Transverse colon (tissue), 4 donors: ENCODE results near the gene AGK. TPM values are rescaled to one million over a fixed set of nuclear protein-coding genes. Genes with fewer than 3 reads are reported as not detected.

Source experiments
- DNase-seq: peaks from one replicate; pipeline ENCODE4 v3.0.0-alpha.2; 2019
- H3K27ac ChIP-seq, 4 donors: fragments of 200-600 bp; sonication (generic); 2 replicates each; pipeline ENCODE4 v1.5.1; 2016 to 2018; ENCODE audit warnings: inconsistent platforms in 4 of 4
- H3K27me3 ChIP-seq: fragments of 200-600 bp; sonication (generic); 2 replicates; pipeline ENCODE4 v1.5.1; 2017; ENCODE audit warnings: inconsistent platforms
- H3K36me3 ChIP-seq, 4 donors: fragments of 200-600 bp; sonication (generic); 2 replicates each; pipeline ENCODE4 v1.5.1; 2017 to 2019; ENCODE audit warnings: inconsistent platforms in 4 of 4
- H3K4me1 ChIP-seq, 4 donors: fragments of 200-600 bp; sonication (generic); 2 replicates each; pipeline ENCODE4 v1.5.1; 2017 to 2020; ENCODE audit warnings: inconsistent platforms in 4 of 4
- H3K4me3 ChIP-seq, 4 donors: fragments of 200-600 bp; sonication (generic); 1 replicate in 1 of 4; 2 replicates in 3 of 4; pipeline versions ENCODE4 v1.5.1 to v1.6.1; 2017 to 2019; ENCODE audit warnings: inconsistent platforms in 4 of 4
- H3K9me3 ChIP-seq, 2 donors: fragments of 200-600 bp; sonication (generic); 2 replicates each; pipeline ENCODE4 v1.5.1; 2017 to 2019; ENCODE audit warnings: inconsistent platforms in 2 of 2
- CTCF ChIP-seq, 5 experiments: fragments of 200-600 bp in 3 of 5; fragments of 450-650 bp in 2 of 5; sonication (generic) in 3 of 5; IDR thresholded peaks; 1 replicate in 2 of 5; 2 replicates in 3 of 5; pipeline ENCODE4 v1.5.1; 2016 to 2017; ENCODE audit warnings: antibody characterized with exemption in 5 of 5, inconsistent platforms in 3 of 5, mild to moderate bottlenecking in 2 of 5, moderate library complexity in 1 of 5
- EP300 ChIP-seq: sonication (generic); formaldehyde crosslinking; IDR thresholded peaks from one replicate; pipeline ENCODE4 v1.6.1; 2017; ENCODE audit warnings: antibody characterized with exemption, low read depth
- POLR2A ChIP-seq: fragments of 450-650 bp; IDR thresholded peaks from one replicate; pipeline ENCODE4 v1.6.1; 2016; ENCODE audit warnings: antibody characterized with exemption, mild to moderate bottlenecking, moderate library complexity
- POLR2AphosphoS5 ChIP-seq, 3 donors: sonication (generic); formaldehyde crosslinking; IDR thresholded peaks; one replicate each; pipeline ENCODE4 v1.6.1; 2016; ENCODE audit warnings: antibody characterized with exemption in 3 of 3
- WGBS, 2 donors: methylation state at CpG; one replicate each; pipeline ENCODE4 v1.1.5; 2018; ENCODE audit warnings: low coverage in 1 of 2; 5-methylcytosine and 5-hydroxymethylcytosine counted together
- in situ Hi-C, 4 donors: fragments of 200-750 bp; cut with MboI; loops; one replicate each; pipeline versions ENCODE4 v1.15.0 to v1.15.1; 2017; ENCODE audit warnings: low sequenced_read_pairs in 3 of 4, low pct_ligation_motif_present in 1 of 4, low pct_unique_long_range_greater_than_20kb in 1 of 4
- intact Hi-C: fragments of 100-400 bp; cut with DNase I; formaldehyde crosslinking; loops from one replicate; pipeline ENCODE4 v1.15.1; 2023; ENCODE audit warnings: low total_unique reads
- total RNA-seq, 4 donors: library from RNA; depleted of rRNA; stranded (reverse); fragments of >200 nt; gene quantifications; one replicate each; pipeline ENCODE4 v1.1.0, GENCODE V29; 2016

The AGK gene
- total RNA-seq, 4 donors from 2014 or later: 5.4 to 22.8 (median 19.1) TPM

DNA sequence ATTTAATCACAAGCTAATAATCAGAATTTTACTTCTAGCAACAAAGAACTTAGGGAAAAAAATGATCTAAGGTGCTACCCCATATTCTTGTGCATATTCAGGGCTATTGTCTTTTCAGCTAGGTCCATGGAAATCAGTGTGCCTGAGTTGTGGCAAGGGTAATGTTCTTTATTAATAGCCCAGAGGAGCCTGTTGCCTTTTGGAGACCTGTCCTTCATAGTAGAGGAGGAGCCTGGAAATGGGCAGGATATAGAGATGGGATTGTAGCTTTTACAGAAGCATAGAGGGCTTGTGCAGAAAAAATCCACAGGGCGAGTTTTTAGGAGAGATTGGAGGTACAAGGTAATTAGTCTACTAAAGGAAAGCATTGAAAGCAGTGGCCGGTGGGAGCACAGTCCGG is 38.9 kb downstream of the AGK start:
- Histone ChIP-seq H3K36me3 (no peaks in the 10 kb centered on the region), H3K4me3 (no peak overlapping the region), H3K4me1 (peaks cover 0 to 7% (median 0%) of the 10 kb centered on the region in 4 donors), H3K27me3 (no peaks in the 10 kb centered on the region), H3K9me3 (no peaks in the 10 kb centered on the region), H3K27ac (no peak overlapping the region)
- intact Hi-C loops: no loop called here
- 92 to 100% methylated on average over 3 of the region's 3 CpGs for WGBS, 2 donors
- DNase-seq: no peak
- TF ChIP-seq CTCF (IDR thresholded peaks at IDR 0.05) (no peak), POLR2AphosphoS5 (IDR thresholded peaks at IDR 0.05) (no peak), EP300 (no peak), POLR2A (no peak)
- in situ Hi-C loops: no loop called here

GRCh38 chr7:141590666-141591065 is 39.5 kb downstream of the AGK start:
- DNase-seq: no peak
- intact Hi-C loops: no loop called here
- H3K27ac ChIP-seq: no peak overlapping the region
- no peaks in the 10 kb centered on the region for H3K36me3 ChIP-seq
- in situ Hi-C loops: no loop called here
- WGBS, 2 donors: 61 to 68% methylated on average over 3 of the region's 3 CpGs
- no peak overlapping the region for H3K4me3 ChIP-seq
- TF ChIP-seq POLR2A (no peak), EP300 (no peak), CTCF (IDR thresholded peaks at IDR 0.05) (no peak), POLR2AphosphoS5 (IDR thresholded peaks at IDR 0.05) (no peak)
- peaks cover 0 to 4% (median 0%) of the 10 kb centered on the region in 4 donors for H3K4me1 ChIP-seq
- H3K9me3 ChIP-seq: no peaks in the 10 kb centered on the region
- H3K27me3 ChIP-seq: no peaks in the 10 kb centered on the region

GRCh38 chr7:141593134-141593533 is 41.9 kb downstream of the AGK start:
- 40 to 42% methylated on average over 2 of the region's 2 CpGs for WGBS, 2 donors
- Histone ChIP-seq H3K27ac (no peak overlapping the region), H3K4me3 (no peak overlapping the region), H3K9me3 (no peaks in the 10 kb centered on the region), H3K36me3 (no peaks in the 10 kb centered on the region), H3K4me1 (no peaks in the 10 kb centered on the region), H3K27me3 (no peaks in the 10 kb centered on the region)
- DNase-seq: no peak
- TF ChIP-seq EP300 (no peak), CTCF (IDR thresholded peaks at IDR 0.05) (no peak), POLR2AphosphoS5 (IDR thresholded peaks at IDR 0.05) (no peak), POLR2A (no peak)
- in situ Hi-C loops: no loop called here
- intact Hi-C loops: no loop called here

- Histone ChIP-seq H3K4me3 (no peak overlapping the region), H3K27me3 (no peaks in the 10 kb centered on the region), H3K36me3 (no peaks in the 10 kb centered on the region), H3K9me3 (no peaks in the 10 kb centered on the region), H3K27ac (no peak overlapping the region), H3K4me1 (no peaks in the 10 kb centered on the region)
- intact Hi-C loops: no loop called here
- DNase-seq: no peak
- no peak for TF ChIP-seq POLR2A
- TF ChIP-seq CTCF (IDR thresholded peaks at IDR 0.05): no peak
- no peak for TF ChIP-seq POLR2AphosphoS5 (IDR thresholded peaks at IDR 0.05)
- TF ChIP-seq EP300: no peak
- WGBS, 2 donors: 98 to 100% methylated on average over 2 of the region's 2 CpGs
- in situ Hi-C loops: no loop called here
These were observed 46.8 kb downstream of the AGK start for GRCh38 chr7:141597966-141598365.
